Activated CD4-positive, alpha-beta T cell treated with anti-CD3 and anti-CD28 coated beads for 4 hours (primary cell): ENCODE data around the gene OR51B5.
"Not testable (repeated sequence)": the region's sequence is repeated elsewhere in the genome, so short reads cannot be mapped to it uniquely, and the experiment has no call there.

Source experiments
- DNase-seq, 2 donors: peaks; one replicate each; pipeline ENCODE4 v3.0.0-alpha.2; 2020

OR51B5 gene

GRCh38 chr11:5324197-5324596 is 19.1 kb downstream of the OR51B5 start, which contains the start of gene OR51B2:
TSS of gene OR51B2 (minus strand) at chr11:5324297. CDS start at chr11:5324297, 0 bp downstream.
- no peak for DNase-seq

GRCh38 chr11:5317292-5317691 is 26.0 kb downstream of the OR51B5 start:
- no peak for DNase-seq

GRCh38 chr11:5313326-5314023 is 29.8 kb downstream of the OR51B5 start:
- not testable (repeated sequence) for DNase-seq

- no peak for DNase-seq
These were observed 32.9 kb downstream of the OR51B5 start for GRCh38 chr11:5310423-5310822.

- no peak for DNase-seq
These were observed 35.9 kb downstream of the OR51B5 start for GRCh38 chr11:5307256-5308019.

GRCh38 chr11:5304046-5304445 is 39.3 kb downstream of the OR51B5 start:
- no peak for DNase-seq

- DNase-seq: no peak
These were observed 39.7 kb downstream of the OR51B5 start for GRCh38 chr11:5303626-5304025.

- no peak for DNase-seq
These were observed 41.5 kb downstream of the OR51B5 start, which contains the start of gene OR51B4 for GRCh38 chr11:5301846-5302245. TSS of gene OR51B4 (minus strand) at chr11:5301946. CDS start at chr11:5301946, 0 bp downstream.

GRCh38 chr11:5300251-5300650 is 43.1 kb downstream of the OR51B5 start:
- DNase-seq: no peak

GRCh38 chr11:5298451-5298850 is 44.9 kb downstream of the OR51B5 start:
- DNase-seq: no peak

GRCh38 chr11:5297721-5298323 is 45.5 kb downstream of the OR51B5 start:
- no peak for DNase-seq

GRCh38 chr11:5294342-5294995 is 48.9 kb downstream of the OR51B5 start:
- DNase-seq: not testable (repeated sequence)

GRCh38 chr11:5293028-5293427 is 50.3 kb downstream of the OR51B5 start:
- DNase-seq: no peak
